GM19035 (cell line): Measurements from ENCODE around the gene CMPK2.

Source experiments
- ATAC-seq: cut with Tn5 transposase; IDR thresholded peaks from one replicate; pipeline ENCODE4 v1.9.1; 2021; ENCODE audit not compliant: unreplicated experiment

The CMPK2 gene

GRCh38 chr2:6813573-6813972 lies 52.1 kb downstream of the CMPK2 start:
- ATAC-seq, result no peak

GRCh38 chr2:6812857-6813530 lies 52.7 kb downstream of the CMPK2 start:
- no peak for ATAC-seq

GRCh38 chr2:6810961-6811360 lies 54.7 kb downstream of the CMPK2 start:
- no peak for ATAC-seq

- ATAC-seq, result no peak
Observed at GRCh38 chr2:6808426-6808825, 57.3 kb downstream of the CMPK2 start.

- no peak for ATAC-seq
Observed at GRCh38 chr2:6806604-6807003, 59.1 kb downstream of the CMPK2 start.

- ATAC-seq, result no peak
Observed at GRCh38 chr2:6800553-6800952, 65.2 kb downstream of the CMPK2 start.
